Ishikawa (cell line): ENCODE results near the gene ITGAX.

Experiments used
- EGR1 ChIP-seq: IDR thresholded peaks from 2 replicates; pipeline ENCODE4 v1.6.1; 2012
- TCF12 ChIP-seq: IDR thresholded peaks from 2 replicates; pipeline ENCODE4 v1.6.1; 2012; ENCODE audit warnings: low read depth
- TEAD4 ChIP-seq: IDR thresholded peaks from 2 replicates; pipeline ENCODE4 v1.6.1; 2012
- TF ChIP-seq, protein P1 (sequence below): IDR thresholded peaks from 2 replicates; pipeline ENCODE4 v1.6.1; 2012

The ITGAX gene

DNA sequence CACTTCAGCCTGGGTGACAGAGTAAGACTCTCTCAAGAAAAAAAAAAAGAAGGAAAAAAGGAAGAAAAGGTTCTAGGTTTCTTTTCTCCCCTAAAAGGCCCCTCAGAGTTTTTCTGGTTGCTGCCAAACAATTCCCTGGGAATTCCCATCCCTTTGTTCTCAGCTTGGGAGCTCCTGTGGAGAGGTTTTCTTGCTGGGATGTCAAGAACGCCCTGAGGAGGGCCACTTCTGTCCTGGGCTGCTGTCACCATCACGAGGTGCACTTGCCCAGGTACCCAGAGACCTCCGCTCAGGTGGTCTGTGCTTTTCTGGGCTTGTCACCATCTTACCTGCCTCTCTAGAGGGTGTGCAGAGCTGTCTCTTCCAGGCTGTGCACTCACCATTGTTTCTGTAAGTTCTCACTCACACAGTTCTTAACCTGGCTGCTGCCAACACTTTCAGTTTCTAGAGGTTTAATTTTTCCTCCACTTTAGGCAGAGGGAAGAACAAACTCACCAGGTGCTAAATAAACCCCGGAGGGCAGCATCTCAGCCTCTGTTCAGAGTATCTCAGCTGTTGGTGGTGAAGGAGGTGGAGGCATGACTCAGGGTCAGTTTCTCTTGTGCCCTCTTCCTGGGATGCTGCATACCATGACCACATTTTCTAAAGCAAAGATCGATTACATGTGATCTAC, 75.5 kb downstream of the ITGAX start:
- TF ChIP-seq EGR1 (no peak), TEAD4 (no peak), TCF12 (no peak)
- TF ChIP-seq, protein P1, sequence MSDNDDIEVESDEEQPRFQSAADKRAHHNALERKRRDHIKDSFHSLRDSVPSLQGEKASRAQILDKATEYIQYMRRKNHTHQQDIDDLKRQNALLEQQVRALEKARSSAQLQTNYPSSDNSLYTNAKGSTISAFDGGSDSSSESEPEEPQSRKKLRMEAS, result no peak
